ENCODE data around the gene GART. TPM values are rescaled to one million over a fixed set of nuclear protein-coding genes. Genes with fewer than 3 reads are reported as not detected.

Gene GART
- total RNA-seq, 1 experiment from 2014 or later: 241 TPM

DNA sequence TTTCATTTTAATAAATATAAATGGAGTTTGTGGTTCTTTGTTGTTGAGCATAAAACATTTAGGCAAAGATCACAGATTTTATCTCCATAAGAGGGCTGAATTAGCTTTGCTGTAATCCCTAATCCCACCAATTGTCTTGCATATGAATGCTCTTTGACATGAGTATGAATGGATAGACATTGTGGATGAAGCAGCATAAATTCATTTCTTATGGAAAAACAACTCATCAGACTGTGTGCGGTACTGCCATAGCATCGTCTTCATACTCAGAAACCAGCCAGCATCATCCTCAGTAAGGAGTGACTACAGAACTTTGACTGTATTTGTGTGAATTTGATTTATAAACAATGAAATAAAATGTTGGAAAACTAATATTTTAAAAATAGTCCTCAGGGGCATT lies 20.5 kb upstream of the GART start:
- ATAC-seq (no peak), DNase-seq (ENCODE audit: low read depth, low spot score) (no peak)
- Histone ChIP-seq H3K36me3 (ENCODE audit: control insufficient read depth in 1 of 2, insufficient read depth in 2 of 2, low read length in 2 of 2) (peaks cover 53 to 73% of the 10 kb centered on the region in 2 experiments), H3K9me3 (ENCODE audit: control insufficient read depth in 1 of 2, insufficient read depth in 1 of 2, low read depth in 1 of 2, low read length in 2 of 2) (no peaks in the 10 kb centered on the region), H3K9ac (ENCODE audit: low read length) (no peak overlapping the region), H3K79me2 (ENCODE audit: insufficient read depth, low read length) (peaks cover 95% of the 10 kb centered on the region), H3K4me2 (ENCODE audit: low read length) (no peak overlapping the region), H3K4me1 (ENCODE audit: control insufficient read depth in 1 of 2, insufficient read depth in 2 of 2, low read length in 2 of 2) (no peaks in the 10 kb centered on the region), H2AFZ (ENCODE audit: low read depth, low read length, poor library complexity, severe bottlenecking) (no peak overlapping the region), H3K27me3 (ENCODE audit: insufficient read depth, low read length) (no peaks in the 10 kb centered on the region), H3K4me3 (replicated peaks in 1 of 2; ENCODE audit: low read depth in 1 of 2, low read length in 2 of 2) (no peak overlapping the region), H3K9me2 (ENCODE audit: insufficient read depth) (no peaks in the 10 kb centered on the region), H4K20me1 (ENCODE audit: insufficient read depth) (peaks cover 41% of the 10 kb centered on the region), H3K27ac (ENCODE audit: low read depth, low read length) (no peak overlapping the region)
- TF ChIP-seq, protein P1, sequence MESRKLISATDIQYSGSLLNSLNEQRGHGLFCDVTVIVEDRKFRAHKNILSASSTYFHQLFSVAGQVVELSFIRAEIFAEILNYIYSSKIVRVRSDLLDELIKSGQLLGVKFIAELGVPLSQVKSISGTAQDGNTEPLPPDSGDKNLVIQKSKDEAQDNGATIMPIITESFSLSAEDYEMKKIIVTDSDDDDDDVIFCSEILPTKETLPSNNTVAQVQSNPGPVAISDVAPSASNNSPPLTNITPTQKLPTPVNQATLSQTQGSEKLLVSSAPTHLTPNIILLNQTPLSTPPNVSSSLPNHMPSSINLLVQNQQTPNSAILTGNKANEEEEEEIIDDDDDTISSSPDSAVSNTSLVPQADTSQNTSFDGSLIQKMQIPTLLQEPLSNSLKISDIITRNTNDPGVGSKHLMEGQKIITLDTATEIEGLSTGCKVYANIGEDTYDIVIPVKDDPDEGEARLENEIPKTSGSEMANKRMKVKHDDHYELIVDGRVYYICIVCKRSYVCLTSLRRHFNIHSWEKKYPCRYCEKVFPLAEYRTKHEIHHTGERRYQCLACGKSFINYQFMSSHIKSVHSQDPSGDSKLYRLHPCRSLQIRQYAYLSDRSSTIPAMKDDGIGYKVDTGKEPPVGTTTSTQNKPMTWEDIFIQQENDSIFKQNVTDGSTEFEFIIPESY (IDR thresholded peaks at IDR 0.05; ENCODE audit: extremely low read depth, insufficient replicate concordance, low read length): no peak
- TF ChIP-seq SRF (IDR thresholded peaks at IDR 0.05; ENCODE audit: low read depth) (no peak), ZFX (IDR thresholded peaks at IDR 0.05) (no peak), FOSL1 (IDR thresholded peaks at IDR 0.05; ENCODE audit: low read depth) (no peak), ZNF274 (IDR thresholded peaks at IDR 0.05; ENCODE audit: low read depth, low read length) (no peak), TCF7L2 (IDR thresholded peaks at IDR 0.05; ENCODE audit: borderline replicate concordance, extremely low read depth, insufficient read depth, insufficient read length) (no peak), EZH2phosphoT487 (IDR thresholded peaks at IDR 0.05; ENCODE audit: borderline replicate concordance) (no peak), SP1 (IDR thresholded peaks at IDR 0.05; ENCODE audit: low read depth) (no peak), EGR1 (IDR thresholded peaks at IDR 0.05; ENCODE audit: low read depth) (no peak), ELF1 (IDR thresholded peaks at IDR 0.05; ENCODE audit: borderline replicate concordance, low read depth) (no peak), CEBPB (IDR thresholded peaks at IDR 0.05; ENCODE audit: low read depth) (no peak), POLR2AphosphoS5 (IDR thresholded peaks at IDR 0.05; ENCODE audit: low read depth, low read length) (no peak), SIN3A (IDR thresholded peaks at IDR 0.05; ENCODE audit: low read depth) (no peak)
- TF ChIP-seq, protein P2, sequence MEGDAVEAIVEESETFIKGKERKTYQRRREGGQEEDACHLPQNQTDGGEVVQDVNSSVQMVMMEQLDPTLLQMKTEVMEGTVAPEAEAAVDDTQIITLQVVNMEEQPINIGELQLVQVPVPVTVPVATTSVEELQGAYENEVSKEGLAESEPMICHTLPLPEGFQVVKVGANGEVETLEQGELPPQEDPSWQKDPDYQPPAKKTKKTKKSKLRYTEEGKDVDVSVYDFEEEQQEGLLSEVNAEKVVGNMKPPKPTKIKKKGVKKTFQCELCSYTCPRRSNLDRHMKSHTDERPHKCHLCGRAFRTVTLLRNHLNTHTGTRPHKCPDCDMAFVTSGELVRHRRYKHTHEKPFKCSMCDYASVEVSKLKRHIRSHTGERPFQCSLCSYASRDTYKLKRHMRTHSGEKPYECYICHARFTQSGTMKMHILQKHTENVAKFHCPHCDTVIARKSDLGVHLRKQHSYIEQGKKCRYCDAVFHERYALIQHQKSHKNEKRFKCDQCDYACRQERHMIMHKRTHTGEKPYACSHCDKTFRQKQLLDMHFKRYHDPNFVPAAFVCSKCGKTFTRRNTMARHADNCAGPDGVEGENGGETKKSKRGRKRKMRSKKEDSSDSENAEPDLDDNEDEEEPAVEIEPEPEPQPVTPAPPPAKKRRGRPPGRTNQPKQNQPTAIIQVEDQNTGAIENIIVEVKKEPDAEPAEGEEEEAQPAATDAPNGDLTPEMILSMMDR (IDR thresholded peaks at IDR 0.05 in 2 of 3, conservative IDR thresholded peaks at IDR 0.05 in 1 of 3; ENCODE audit: borderline replicate concordance in 1 of 3, insufficient read depth in 1 of 3, low read depth in 2 of 3, low read length in 2 of 3): no peak
- TF ChIP-seq, protein P3, sequence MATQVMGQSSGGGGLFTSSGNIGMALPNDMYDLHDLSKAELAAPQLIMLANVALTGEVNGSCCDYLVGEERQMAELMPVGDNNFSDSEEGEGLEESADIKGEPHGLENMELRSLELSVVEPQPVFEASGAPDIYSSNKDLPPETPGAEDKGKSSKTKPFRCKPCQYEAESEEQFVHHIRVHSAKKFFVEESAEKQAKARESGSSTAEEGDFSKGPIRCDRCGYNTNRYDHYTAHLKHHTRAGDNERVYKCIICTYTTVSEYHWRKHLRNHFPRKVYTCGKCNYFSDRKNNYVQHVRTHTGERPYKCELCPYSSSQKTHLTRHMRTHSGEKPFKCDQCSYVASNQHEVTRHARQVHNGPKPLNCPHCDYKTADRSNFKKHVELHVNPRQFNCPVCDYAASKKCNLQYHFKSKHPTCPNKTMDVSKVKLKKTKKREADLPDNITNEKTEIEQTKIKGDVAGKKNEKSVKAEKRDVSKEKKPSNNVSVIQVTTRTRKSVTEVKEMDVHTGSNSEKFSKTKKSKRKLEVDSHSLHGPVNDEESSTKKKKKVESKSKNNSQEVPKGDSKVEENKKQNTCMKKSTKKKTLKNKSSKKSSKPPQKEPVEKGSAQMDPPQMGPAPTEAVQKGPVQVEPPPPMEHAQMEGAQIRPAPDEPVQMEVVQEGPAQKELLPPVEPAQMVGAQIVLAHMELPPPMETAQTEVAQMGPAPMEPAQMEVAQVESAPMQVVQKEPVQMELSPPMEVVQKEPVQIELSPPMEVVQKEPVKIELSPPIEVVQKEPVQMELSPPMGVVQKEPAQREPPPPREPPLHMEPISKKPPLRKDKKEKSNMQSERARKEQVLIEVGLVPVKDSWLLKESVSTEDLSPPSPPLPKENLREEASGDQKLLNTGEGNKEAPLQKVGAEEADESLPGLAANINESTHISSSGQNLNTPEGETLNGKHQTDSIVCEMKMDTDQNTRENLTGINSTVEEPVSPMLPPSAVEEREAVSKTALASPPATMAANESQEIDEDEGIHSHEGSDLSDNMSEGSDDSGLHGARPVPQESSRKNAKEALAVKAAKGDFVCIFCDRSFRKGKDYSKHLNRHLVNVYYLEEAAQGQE (IDR thresholded peaks at IDR 0.05; ENCODE audit: low read depth): no peak
- intact Hi-C loops (cut with micrococcal nuclease): no loop called here
- ChIA-PET RAD21 (ENCODE audit: low non-redundant PET in 1 of 2, low total read pairs in 2 of 2, uncharacterized antibody in 2 of 2, unreplicated experiment in 2 of 2) (no interaction called here), CTCF (no interaction called here), POLR2A (no interaction called here)
- no TSS peak for BruUV-seq (replicated peaks)

Data from HCT116 (cell line).